Measurements from ENCODE around the gene SLC9C1.

DNA sequence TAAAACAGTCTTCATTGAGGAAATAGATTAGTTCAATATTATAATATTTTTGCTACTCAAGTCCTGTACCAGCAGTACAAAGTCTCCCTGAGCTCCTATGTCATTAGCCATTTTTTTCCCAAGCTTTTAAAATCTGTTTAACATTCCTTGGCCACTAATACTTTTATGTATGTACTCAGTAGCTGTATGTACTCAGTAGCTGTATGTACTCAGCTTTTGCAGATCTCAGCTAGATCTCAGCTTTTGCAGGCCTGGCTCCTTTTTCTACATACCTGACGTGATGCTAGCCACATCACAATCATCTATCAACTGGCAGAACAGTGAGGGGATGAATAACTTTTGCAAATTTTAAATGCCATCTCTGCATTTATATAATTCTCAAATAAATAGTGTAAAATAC, 13.8 kb downstream of the SLC9C1 start:
- TF ChIP-seq CTCF (optimal IDR thresholded peaks at IDR 0.05 in 1 of 3, IDR thresholded peaks at IDR 0.05 in 1 of 3, conservative IDR thresholded peaks at IDR 0.05 in 1 of 3; ENCODE audit: extremely low read depth in 1 of 3, insufficient read depth in 2 of 3, low read length in 3 of 3) (no peak), EZH2 (IDR thresholded peaks at IDR 0.05; ENCODE audit: low read length) (no peak)

All from keratinocyte (primary cell).